GM13977 (cell line): ENCODE measurements around the gene TIGD6.
"Not testable (repeated sequence)": the region's sequence is repeated elsewhere in the genome, so short reads cannot be mapped to it uniquely, and the experiment has no call there.

ENCODE experiments used
- DNase-seq: peaks from one replicate; pipeline ENCODE4 v3.0.0; 2012; ENCODE audit warnings: low spot score
- CTCF ChIP-seq: IDR thresholded peaks from 2 replicates; pipeline ENCODE4 v1.5.1; 2012; ENCODE audit warnings: mild to moderate bottlenecking, control low read depth; ENCODE audit not compliant: insufficient read depth; ENCODE audit errors: extremely low read depth, missing control alignments
- in situ Hi-C: fragments of 300-500 bp; cut with MboI; formaldehyde crosslinking; loops from one replicate; pipeline ENCODE4 v1.12.0; 2022; ENCODE audit warnings: low sequenced_read_pairs, low pct_unique_long_range_greater_than_20kb, mixed read lengths, inconsistent platforms; ENCODE audit not compliant: unreplicated experiment

The TIGD6 gene

GRCh38 chr5:150042459-150042858 lies 42.0 kb upstream of the TIGD6 start:
- no peak for DNase-seq
- in situ Hi-C loops: no loop called here
- no peak for TF ChIP-seq CTCF

- no peak for TF ChIP-seq CTCF
- in situ Hi-C loops: no loop called here
- no peak for DNase-seq
Measured at GRCh38 chr5:150038547-150038946, 38.1 kb upstream of the TIGD6 start.

- DNase-seq: no peak
- no peak for TF ChIP-seq CTCF
Measured at GRCh38 chr5:150036513-150036912, 36.1 kb upstream of the TIGD6 start.

GRCh38 chr5:150035139-150035895 lies 34.9 kb upstream of the TIGD6 start:
- DNase-seq: no peak
- TF ChIP-seq CTCF: no peak
- in situ Hi-C loops: no loop called here

More at GRCh38 chr5:150036513-150036912, 36.1 kb upstream of the TIGD6 start:
- in situ Hi-C loops: no loop called here

- no peak for DNase-seq
- TF ChIP-seq CTCF: no peak
- in situ Hi-C loops: no loop called here
Measured at GRCh38 chr5:150034662-150035061, 34.2 kb upstream of the TIGD6 start.

- in situ Hi-C loops: no loop called here
- DNase-seq: no peak
- TF ChIP-seq CTCF: no peak
Measured at GRCh38 chr5:150033334-150033733, 32.9 kb upstream of the TIGD6 start.

GRCh38 chr5:150028047-150028446 lies 27.6 kb upstream of the TIGD6 start:
- DNase-seq, in situ Hi-C loops: not testable (repeated sequence)
